H1 (cell line): ENCODE results near the gene HUWE1. TPM values are rescaled to one million over a fixed set of nuclear protein-coding genes. Genes with fewer than 3 reads are reported as not detected.

Experiments
- CTCF ChIA-PET: fragments of 300-600 bp; sonication (Branson Sonifier 250); formaldehyde crosslinking; loops from one replicate; lab custom pipeline; 2021; ENCODE audit not compliant: partially characterized antibody; lab: Charles Lee
- POLR2A ChIA-PET: fragments of 300-600 bp; sonication (Branson Sonifier 250); formaldehyde crosslinking; loops from one replicate; lab custom pipeline; 2021; ENCODE audit warnings: inconsistent platforms; ENCODE audit not compliant: partially characterized antibody; lab: Charles Lee
- DNase-seq, 2 experiments: peaks; one replicate each; pipeline versions ENCODE4 v3.0.0 to v3.0.0-alpha.2; 2010 to 2022; ENCODE audit warnings: low spot score in 2 of 2, low read depth in 1 of 2, mixed read lengths in 1 of 2
- FAIRE-seq: peaks from 2 replicates; lab custom pipeline; 2011; peaks lifted over from hg19 to GRCh38; lab: Jason Lieb, UNC
- H2AFZ ChIP-seq: 2 replicates; pipeline ENCODE4 v1.8.1; 2012; ENCODE audit warnings: low read length, inconsistent platforms
- H2AK5ac ChIP-seq: 2 replicates; pipeline ENCODE4 v1.6.1; 2013; ENCODE audit warnings: low read depth, low read length
- H2BK120ac ChIP-seq: replicated peaks from 2 replicates; pipeline ENCODE3; 2013; ENCODE audit warnings: low read depth, low read length, inconsistent platforms
- H2BK12ac ChIP-seq: 2 replicates; pipeline ENCODE4 v1.6.1; 2013; ENCODE audit warnings: low read depth, low read length
- H2BK15ac ChIP-seq: 2 replicates; pipeline ENCODE4 v1.6.1; 2013; ENCODE audit warnings: low read length
- H2BK20ac ChIP-seq: 2 replicates; pipeline ENCODE4 v1.6.1; 2013; ENCODE audit warnings: low read length
- H2BK5ac ChIP-seq: 2 replicates; pipeline ENCODE4 v1.6.1; 2013; ENCODE audit warnings: low read depth, low read length
- H3K14ac ChIP-seq: 2 replicates; pipeline ENCODE4 v1.6.1; 2013; ENCODE audit warnings: inconsistent platforms; ENCODE audit not compliant: insufficient read length
- H3K18ac ChIP-seq: 2 replicates; pipeline ENCODE4 v1.6.1; 2013; ENCODE audit warnings: low read length; ENCODE audit errors: extremely low read depth
- H3K23ac ChIP-seq: 2 replicates; pipeline ENCODE4 v1.6.1; 2013; ENCODE audit warnings: inconsistent platforms; ENCODE audit not compliant: insufficient read length
- H3K23me2 ChIP-seq: 2 replicates; pipeline ENCODE4 v1.6.1; 2013; ENCODE audit warnings: low read depth, low read length
- H3K27ac ChIP-seq: 2 replicates; pipeline ENCODE4 v1.6.1; 2011; ENCODE audit warnings: low read depth, low read length, inconsistent platforms
- H3K27me3 ChIP-seq, 4 experiments: replicated peaks in 1 of 4; 1 replicate in 1 of 4; 2 replicates in 3 of 4; pipeline versions ENCODE4 v1.6.1 to v1.8.1; 2011 to 2013; ENCODE audit warnings: low read length in 3 of 4, mild to moderate bottlenecking in 3 of 4, inconsistent platforms in 2 of 4, mixed read lengths in 2 of 4, moderate library complexity in 1 of 4; ENCODE audit not compliant: control insufficient read depth in 3 of 4, insufficient read depth in 3 of 4; ENCODE audit errors: extremely low read depth in 1 of 4
- H3K36me3 ChIP-seq, 4 experiments: 2 replicates each; pipeline versions ENCODE4 v1.6.1 to v1.8.1; 2011 to 2013; ENCODE audit warnings: mild to moderate bottlenecking in 4 of 4, low read length in 3 of 4, moderate library complexity in 2 of 4, control low read depth in 1 of 4, inconsistent platforms in 1 of 4; ENCODE audit not compliant: insufficient read depth in 4 of 4, control insufficient read depth in 2 of 4
- H3K4ac ChIP-seq: replicated peaks from 2 replicates; pipeline ENCODE3; 2013; ENCODE audit warnings: low read length, low read depth, mixed read lengths, inconsistent platforms; ENCODE audit not compliant: insufficient read length
- H3K4me1 ChIP-seq, 4 experiments: replicated peaks in 1 of 4; 1 replicate in 1 of 4; 2 replicates in 3 of 4; pipeline versions ENCODE4 v1.6.1 to v1.8.1; 2011 to 2013; ENCODE audit warnings: low read length in 3 of 4, inconsistent platforms in 2 of 4, mixed read lengths in 1 of 4; ENCODE audit not compliant: insufficient read depth in 4 of 4, control insufficient read depth in 3 of 4
- H3K4me2 ChIP-seq, 2 experiments: 2 replicates each; pipeline versions ENCODE4 v1.6.1 to v1.8.1; 2011 to 2013; ENCODE audit warnings: low read depth in 2 of 2, low read length in 2 of 2, control low read depth in 1 of 2, inconsistent platforms in 1 of 2, mild to moderate bottlenecking in 1 of 2; ENCODE audit not compliant: insufficient read depth in 1 of 2
- H3K4me3 ChIP-seq, 4 experiments: fragments of 200-600, 300-600 bp in 1 of 4; sonication (generic), shearing (Covaris generic), sonication (Bioruptor Twin) in 1 of 4; 2 replicates each; pipeline versions ENCODE4 v1.5.1 to v1.8.1; 2011 to 2016; ENCODE audit warnings: low read length in 4 of 4, low read depth in 3 of 4, control low read depth in 2 of 4, inconsistent platforms in 2 of 4, mild to moderate bottlenecking in 2 of 4, mixed read lengths in 1 of 4, moderate library complexity in 1 of 4; ENCODE audit not compliant: insufficient read depth in 2 of 4; ENCODE audit errors: extremely low read depth in 1 of 4
- H3K56ac ChIP-seq: replicated peaks from 2 replicates; pipeline ENCODE3; 2013; ENCODE audit warnings: low read depth, mild to moderate bottlenecking, mixed read lengths, low read length, inconsistent platforms; ENCODE audit not compliant: insufficient read length
- H3K79me1 ChIP-seq: 2 replicates; pipeline ENCODE4 v1.6.1; 2013; ENCODE audit warnings: low read depth, low read length, control low read depth
- H3K79me2 ChIP-seq, 2 experiments: 2 replicates each; pipeline versions ENCODE4 v1.6.1 to v1.8.1; 2012 to 2013; ENCODE audit warnings: low read length in 2 of 2, mild to moderate bottlenecking in 2 of 2, inconsistent platforms in 1 of 2; ENCODE audit not compliant: insufficient read depth in 2 of 2, control insufficient read depth in 1 of 2
- H3K9ac ChIP-seq, 4 experiments: replicated peaks in 1 of 4; 1 replicate in 1 of 4; 2 replicates in 3 of 4; pipeline versions ENCODE4 v1.6.1 to v1.8.1; 2011 to 2013; ENCODE audit warnings: low read depth in 3 of 4, low read length in 3 of 4, control low read depth in 2 of 4, mild to moderate bottlenecking in 2 of 4, moderate library complexity in 2 of 4, inconsistent platforms in 1 of 4; ENCODE audit errors: extremely low read depth in 1 of 4
- H3K9me3 ChIP-seq, 2 experiments: 2 replicates each; pipeline versions ENCODE4 v1.6.1 to v1.8.1; 2012 to 2013; ENCODE audit warnings: mild to moderate bottlenecking in 2 of 2, moderate library complexity in 2 of 2, control low read depth in 1 of 2, inconsistent platforms in 1 of 2, low read depth in 1 of 2, low read length in 1 of 2, mixed read lengths in 1 of 2; ENCODE audit not compliant: insufficient read depth in 2 of 2
- H4K20me1 ChIP-seq, 2 experiments: replicated peaks in 1 of 2; 2 replicates each; pipeline versions ENCODE3 to v1.8.1; 2011 to 2013; ENCODE audit warnings: inconsistent platforms in 2 of 2, low read length in 2 of 2, mild to moderate bottlenecking in 1 of 2; ENCODE audit not compliant: insufficient read depth in 2 of 2, control insufficient read depth in 1 of 2
- H4K5ac ChIP-seq: 2 replicates; pipeline ENCODE4 v1.6.1; 2013; ENCODE audit warnings: low read length, low read depth, mixed read lengths, inconsistent platforms; ENCODE audit not compliant: insufficient read length
- H4K8ac ChIP-seq: 2 replicates; pipeline ENCODE4 v1.8.0; 2013; ENCODE audit warnings: mild to moderate bottlenecking, moderate library complexity, low read length, inconsistent platforms; ENCODE audit not compliant: insufficient read depth; ENCODE audit errors: extremely low read depth
- H4K91ac ChIP-seq: replicated peaks from 2 replicates; pipeline ENCODE3; 2013; ENCODE audit warnings: low read length, mixed read lengths, inconsistent platforms; ENCODE audit not compliant: insufficient read length
- CHD2 ChIP-seq: IDR thresholded peaks from 2 replicates; pipeline ENCODE4 v1.6.1; 2012; ENCODE audit warnings: low read length, improper control_type of control experiment
- CTCF ChIP-seq, 3 experiments: IDR thresholded peaks; 1 replicate in 2 of 3; 2 replicates in 1 of 3; pipeline versions ENCODE4 v1.5.1 to v1.6.1; 2011; ENCODE audit warnings: low read length in 3 of 3, mild to moderate bottlenecking in 3 of 3, inconsistent platforms in 2 of 3, low read depth in 1 of 3, moderate library complexity in 1 of 3; ENCODE audit not compliant: insufficient read depth in 1 of 3; ENCODE audit errors: control extremely low read depth in 1 of 3
- E2F6 ChIP-seq: IDR thresholded peaks from 2 replicates; pipeline ENCODE4 v1.6.1; 2012; ENCODE audit warnings: inconsistent platforms
- HDAC2 ChIP-seq, 2 experiments: fragments of 300-600 bp in 1 of 2; sonication (generic) in 1 of 2; IDR thresholded peaks; 2 replicates each; pipeline ENCODE4 v1.6.1; 2011 to 2012; ENCODE audit warnings: low read depth in 2 of 2, low read length in 2 of 2, mild to moderate bottlenecking in 2 of 2, moderate library complexity in 2 of 2, borderline replicate concordance in 1 of 2, inconsistent platforms in 1 of 2
- ZNF274 ChIP-seq: IDR thresholded peaks from 2 replicates; pipeline ENCODE4 v1.7.0; 2012; ENCODE audit warnings: low read length, borderline replicate concordance; ENCODE audit errors: extremely low read depth
- WGBS, 2 experiments: shearing (Covaris generic) in 1 of 2; methylation state at CpG; one replicate each; pipeline versions ENCODE4 v1.1.6 to v1.1.7; 2013 to 2015; ENCODE audit warnings: low lambda C conversion rate in 2 of 2, mixed read lengths in 2 of 2, inconsistent platforms in 1 of 2, low coverage in 1 of 2, missing lambda C conversion rate in 1 of 2; ENCODE audit not compliant: insufficient replicate concordance in 2 of 2, insufficient coverage in 1 of 2, insufficient read length in 1 of 2; ENCODE audit errors: extremely low coverage in 1 of 2, missing lambda C conversion rate in 1 of 2; 5-methylcytosine and 5-hydroxymethylcytosine counted together
- polyA plus RNA-seq, 7 experiments: library from polyadenylated mRNA; depleted of rRNA in 3 of 7; stranded (reverse) in 5 of 7; unstranded in 2 of 7; fragments of >200 nt in 5 of 7; fragments of 200-250 nt in 2 of 7; gene quantifications; 1 replicate in 5 of 7; 2 replicates in 1 of 7; 4 replicates in 1 of 7; pipeline versions ENCODE4 v1.2.1 to v1.2.3, GENCODE V29; 2011 to 2013; ENCODE audit warnings: missing spikeins in 2 of 7, mixed read lengths in 2 of 7
- total RNA-seq: library from RNA; stranded (reverse); fragmentation: NEBNext Ultra II Directional; extraction: Animal tissue kit (Norgen Biotek cat#: 25700); gene quantifications from 2 replicates; pipeline ENCODE4 v1.2.1, GENCODE V29; 2021
- TF ChIP-seq, protein P1 (sequence below): IDR thresholded peaks from 2 replicates; pipeline ENCODE4 v1.6.1; 2011; ENCODE audit warnings: low read length, improper control_type of control experiment

The HUWE1 gene
- total and polyA plus RNA-seq, 2 of the 8 experiments (the other 6 are each of a cell fraction or from before 2014, with no cell fraction given), result 114 to 252 TPM

- Histone ChIP-seq H4K8ac (no peak overlapping the region), H3K9ac (peak overlapping the region in 3 of 4 experiments; percentile 49 to 89 (median 69); a peak in 6 of 7 replicates), H2BK15ac (no peak overlapping the region), H3K27me3 (no peaks in the 10 kb centered on the region), H3K9me3 (no peaks in the 10 kb centered on the region), H4K20me1 (peaks cover 0 to 4% of the 10 kb centered on the region in 2 experiments), H2AFZ (no peak overlapping the region), H4K91ac (no peak overlapping the region), H2BK12ac (no peak overlapping the region), H3K36me3 (peaks cover 0 to 21% (median 0%) of the 10 kb centered on the region in 4 experiments; a peak in 2 of 8 replicates), H4K5ac (no peak overlapping the region), H3K18ac (no peak overlapping the region; the same call in 1 of the 2 replicates), H2BK120ac (no peak overlapping the region), H2BK5ac (no peak overlapping the region), H3K4ac (no peak overlapping the region), H3K4me2 (peak overlapping the region; percentile 74 to 75), H3K79me1 (no peaks in the 10 kb centered on the region), H2AK5ac (no peak overlapping the region), H3K4me3 (peak overlapping the region; percentile 20 to 98 (median 80); a peak in 7 of 8 replicates), H3K27ac (peak overlapping the region; percentile 79), H3K23ac (no peak overlapping the region), H3K4me1 (peaks cover 0 to 6% (median 0%) of the 10 kb centered on the region in 4 experiments; a peak in 1 of 7 replicates), H3K56ac (no peak overlapping the region), H3K14ac (no peak overlapping the region), H2BK20ac (no peak overlapping the region), H3K79me2 (peaks cover 19 to 53% of the 10 kb centered on the region in 2 experiments), H3K23me2 (peaks cover 5% of the 10 kb centered on the region; the same call in 1 of the 2 replicates)
- CTCF ChIA-PET, result no interaction called here
- peak; percentile 97 for FAIRE-seq
- POLR2A ChIA-PET, result interaction anchor here (0.8 to 5.1 kb wide), 17 partner anchors 10 to 636 kb away, joined by 3 to 45 read pairs (median 4); partner anchors contain the start of gene PHF8
- 3% methylated on average over 10 of the region's 18 CpGs; no CpG with 5 or more reads in 1 of the 2 experiments for WGBS, 2 experiments
- DNase-seq, result no peak
- TF ChIP-seq CHD2, result peak; percentile 88
- 0 out of 2 replicates have a peak, but pooled peaks have one; percentile 24 for TF ChIP-seq E2F6
- TF ChIP-seq ZNF274, result no peak
- no peak for TF ChIP-seq CTCF (IDR thresholded peaks at IDR 0.05; ENCODE audit: control extremely low read depth in 1 of 3, insufficient read depth in 1 of 3, low read depth in 1 of 3, low read length in 3 of 3)
- TF ChIP-seq HDAC2 (IDR thresholded peaks at IDR 0.05; ENCODE audit: borderline replicate concordance in 1 of 2, low read depth in 2 of 2, low read length in 2 of 2), result no peak
- TF ChIP-seq, protein P1, sequence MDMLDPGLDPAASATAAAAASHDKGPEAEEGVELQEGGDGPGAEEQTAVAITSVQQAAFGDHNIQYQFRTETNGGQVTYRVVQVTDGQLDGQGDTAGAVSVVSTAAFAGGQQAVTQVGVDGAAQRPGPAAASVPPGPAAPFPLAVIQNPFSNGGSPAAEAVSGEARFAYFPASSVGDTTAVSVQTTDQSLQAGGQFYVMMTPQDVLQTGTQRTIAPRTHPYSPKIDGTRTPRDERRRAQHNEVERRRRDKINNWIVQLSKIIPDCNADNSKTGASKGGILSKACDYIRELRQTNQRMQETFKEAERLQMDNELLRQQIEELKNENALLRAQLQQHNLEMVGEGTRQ, result peak; percentile 20; the same call in 1 of the 2 replicates
Measured at GRCh38 chrX:53684415-53685192, 1.9 kb downstream of the HUWE1 start.
